CD4-positive, alpha-beta T cell (primary cell): Measurements from ENCODE around the gene FAM222B. TPM values are rescaled to one million over a fixed set of nuclear protein-coding genes. Genes with fewer than 3 reads are reported as not detected.

ENCODE experiments used
- ATAC-seq: fragments of 200-7000 bp; cut with Tn5 transposase; one replicate; pipeline ENCODE4 v1.10.0; 2022; ENCODE audit warnings: mild to moderate bottlenecking; ENCODE audit not compliant: poor library complexity
- CTCF ChIA-PET: fragments of 350-600 bp; sonication (Branson Sonifier 250); formaldehyde crosslinking; loops from one replicate; lab custom pipeline; 2021; ENCODE audit warnings: antibody characterized with exemption, inconsistent platforms; lab: Charles Lee
- POLR2A ChIA-PET: fragments of 350-600 bp; sonication (Branson Sonifier 250); formaldehyde crosslinking; loops from one replicate; lab custom pipeline; 2021; ENCODE audit warnings: antibody characterized with exemption, inconsistent platforms; lab: Charles Lee
- DNase-seq, 14 experiments: peaks; one replicate each; pipeline ENCODE4 v3.0.0-alpha.2; 2013 to 2020; ENCODE audit warnings: mixed read lengths in 2 of 14
- H3K27ac ChIP-seq, 2 donors: one replicate each; pipeline versions ENCODE4 v1.5.1 to v1.7.0; 2013; ENCODE audit warnings: low read length in 2 of 2, low read depth in 1 of 2, mild to moderate bottlenecking in 1 of 2
- H3K27me3 ChIP-seq, 2 experiments: 1 replicate in 1 of 2; 2 replicates in 1 of 2; pipeline versions ENCODE4 v1.6.1 to v1.7.0; 2013; ENCODE audit warnings: low read length in 2 of 2, control low read depth in 1 of 2, mild to moderate bottlenecking in 1 of 2, moderate library complexity in 1 of 2; ENCODE audit not compliant: insufficient read depth in 2 of 2, control insufficient read depth in 1 of 2
- H3K36me3 ChIP-seq: one replicate; pipeline ENCODE4 v1.6.1; 2013; ENCODE audit warnings: low read length, control low read depth; ENCODE audit not compliant: insufficient read depth
- H3K4me1 ChIP-seq: one replicate; pipeline ENCODE4 v1.6.1; 2013; ENCODE audit warnings: low read length, control low read depth; ENCODE audit not compliant: insufficient read depth
- H3K4me3 ChIP-seq: one replicate; pipeline ENCODE4 v1.5.1; 2013; ENCODE audit warnings: mild to moderate bottlenecking, low read length, moderate library complexity
- H3K9me3 ChIP-seq, 2 experiments: 1 replicate in 1 of 2; 2 replicates in 1 of 2; pipeline versions ENCODE4 v1.6.1 to v1.7.0; 2013; ENCODE audit warnings: low read length in 2 of 2, mild to moderate bottlenecking in 2 of 2, control low read depth in 1 of 2, moderate library complexity in 1 of 2; ENCODE audit not compliant: control insufficient read depth in 1 of 2, insufficient read depth in 1 of 2
- H3K27ac Mint-ChIP-seq: one replicate; pipeline ENCODE4 v1.8.0; 2020; ENCODE audit warnings: mixed read lengths
- H3K27me3 Mint-ChIP-seq: one replicate; pipeline ENCODE4 v1.8.0; 2021; ENCODE audit warnings: mixed read lengths
- H3K36me3 Mint-ChIP-seq: one replicate; pipeline ENCODE4 v1.8.0; 2021; ENCODE audit warnings: low read depth, mixed read lengths
- H3K4me1 Mint-ChIP-seq: one replicate; pipeline ENCODE4 v1.8.0; 2021; ENCODE audit warnings: low read depth, mixed read lengths
- H3K4me3 Mint-ChIP-seq: one replicate; pipeline ENCODE4 v1.8.0; 2020; ENCODE audit warnings: mild to moderate bottlenecking, mixed read lengths
- H3K9me3 Mint-ChIP-seq: one replicate; pipeline ENCODE4 v1.8.0; 2020; ENCODE audit warnings: mixed read lengths
- intact Hi-C, 2 experiments: fragments of 100-400 bp; cut with DNase I in 1 of 2; cut with micrococcal nuclease in 1 of 2; formaldehyde crosslinking; loops; one replicate each; pipeline versions ENCODE4 v1.15.1 to v1.9.0; 2023 to 2025; cut with DNase I, micrococcal nuclease
- total RNA-seq, 174 experiments: library from RNA in 2 of 174; stranded (reverse) in 2 of 174; gene quantifications; one replicate each; pipeline ENCODE4 v1.2.3 and lab custom pipeline; 2021 to 2026
- TF ChIP-seq, protein P1 (sequence below): fragments of 200-600 bp; IDR thresholded peaks from one replicate; pipeline ENCODE4 v1.8.0; 2022; ENCODE audit warnings: antibody characterized with exemption, mild to moderate bottlenecking

The FAM222B gene
- total RNA-seq, 2 experiments from 2014 or later = 17.3 to 17.5 TPM

GRCh38 chr17:28777178-28777577 is 65.4 kb downstream of the FAM222B start:
- H3K9me3 ChIP-seq = no peaks in the 10 kb centered on the region
- TF ChIP-seq, protein P1, sequence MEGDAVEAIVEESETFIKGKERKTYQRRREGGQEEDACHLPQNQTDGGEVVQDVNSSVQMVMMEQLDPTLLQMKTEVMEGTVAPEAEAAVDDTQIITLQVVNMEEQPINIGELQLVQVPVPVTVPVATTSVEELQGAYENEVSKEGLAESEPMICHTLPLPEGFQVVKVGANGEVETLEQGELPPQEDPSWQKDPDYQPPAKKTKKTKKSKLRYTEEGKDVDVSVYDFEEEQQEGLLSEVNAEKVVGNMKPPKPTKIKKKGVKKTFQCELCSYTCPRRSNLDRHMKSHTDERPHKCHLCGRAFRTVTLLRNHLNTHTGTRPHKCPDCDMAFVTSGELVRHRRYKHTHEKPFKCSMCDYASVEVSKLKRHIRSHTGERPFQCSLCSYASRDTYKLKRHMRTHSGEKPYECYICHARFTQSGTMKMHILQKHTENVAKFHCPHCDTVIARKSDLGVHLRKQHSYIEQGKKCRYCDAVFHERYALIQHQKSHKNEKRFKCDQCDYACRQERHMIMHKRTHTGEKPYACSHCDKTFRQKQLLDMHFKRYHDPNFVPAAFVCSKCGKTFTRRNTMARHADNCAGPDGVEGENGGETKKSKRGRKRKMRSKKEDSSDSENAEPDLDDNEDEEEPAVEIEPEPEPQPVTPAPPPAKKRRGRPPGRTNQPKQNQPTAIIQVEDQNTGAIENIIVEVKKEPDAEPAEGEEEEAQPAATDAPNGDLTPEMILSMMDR = no peak
- CTCF ChIA-PET = interaction anchor here (0.6 kb wide), 1 partner anchor 50 kb away, joined by 4 read pairs; no protein-coding TSS in a partner anchor
- H3K4me3 ChIP-seq = no peak overlapping the region
- H3K36me3 ChIP-seq = peaks cover 11% of the 10 kb centered on the region
- no peak overlapping the region for H3K27ac ChIP-seq
- POLR2A ChIA-PET = interaction anchor here (0.7 kb wide), 1 partner anchor 29 kb away, joined by 4 read pairs; no protein-coding TSS in a partner anchor
- Mint-ChIP-seq H3K9me3 (no peaks in the 10 kb centered on the region), H3K27ac (peak overlapping the region; percentile 62), H3K4me3 (no peak overlapping the region), H3K27me3 (no peaks in the 10 kb centered on the region), H3K36me3 (peaks cover 36% of the 10 kb centered on the region), H3K4me1 (peaks cover 32% of the 10 kb centered on the region)
- no peak for ATAC-seq
- no peaks in the 10 kb centered on the region for H3K27me3 ChIP-seq
- intact Hi-C loops = no loop called here
- no peak for DNase-seq
- peaks cover 9% of the 10 kb centered on the region for H3K4me1 ChIP-seq

GRCh38 chr17:28774206-28774605 is 68.4 kb downstream of the FAM222B start:
- peaks cover 8% of the 10 kb centered on the region for H3K36me3 ChIP-seq
- Mint-ChIP-seq H3K27ac (no peak overlapping the region), H3K9me3 (no peaks in the 10 kb centered on the region), H3K27me3 (no peaks in the 10 kb centered on the region), H3K4me1 (peaks cover 35% of the 10 kb centered on the region), H3K36me3 (peaks cover 29% of the 10 kb centered on the region), H3K4me3 (no peak overlapping the region)
- no peaks in the 10 kb centered on the region for H3K9me3 ChIP-seq
- ATAC-seq (no peak), DNase-seq (no peak)
- intact Hi-C loops = no loop called here
- no peak overlapping the region for H3K4me3 ChIP-seq
- H3K4me1 ChIP-seq = peaks cover 9% of the 10 kb centered on the region
- TF ChIP-seq, protein P1 = no peak
- ChIA-PET POLR2A (interaction anchor here (0.9 to 1.3 kb wide), 2 partner anchors 46 to 48 kb away, joined by 3 to 6 read pairs; partner anchors contain the start of genes NEK8 and TLCD1), CTCF (interaction anchor here (0.7 to 1.9 kb wide), 4 partner anchors 11 to 72 kb away, joined by 3 to 10 read pairs (median 4); no protein-coding TSS in a partner anchor)
- no peaks in the 10 kb centered on the region for H3K27me3 ChIP-seq
- H3K27ac ChIP-seq = no peak overlapping the region

DNA sequence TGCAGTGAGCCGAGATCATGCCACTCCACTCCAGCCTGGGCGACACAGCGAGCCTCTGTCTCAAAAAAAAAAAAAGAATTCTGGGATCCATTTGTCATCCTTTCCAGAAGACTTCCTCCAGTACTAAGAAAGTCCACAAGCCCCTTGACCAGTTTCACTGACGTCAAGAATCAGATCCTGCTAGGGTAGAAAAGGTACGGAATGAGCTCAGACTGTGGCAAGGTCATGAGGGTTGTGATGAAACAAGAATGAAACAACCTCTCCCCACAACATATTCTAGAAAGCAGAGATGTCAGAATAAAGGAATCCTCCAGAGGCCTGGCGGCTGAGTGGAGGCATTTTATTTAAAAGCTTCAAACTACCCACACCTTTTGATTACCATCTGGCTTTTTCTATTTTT is 68.9 kb downstream of the FAM222B start:
- ATAC-seq = no peak
- no peak overlapping the region for H3K4me3 ChIP-seq
- POLR2A ChIA-PET = interaction anchor here (0.9 to 1.3 kb wide), 2 partner anchors 45 to 47 kb away, joined by 3 to 6 read pairs; partner anchors contain the start of genes NEK8 and TLCD1
- peaks cover 8% of the 10 kb centered on the region for H3K36me3 ChIP-seq
- DNase-seq = no peak
- CTCF ChIA-PET = interaction anchor here (0.7 to 1.9 kb wide), 4 partner anchors 10 to 73 kb away, joined by 3 to 10 read pairs (median 4); no protein-coding TSS in a partner anchor
- Mint-ChIP-seq H3K4me1 (peaks cover 30% of the 10 kb centered on the region), H3K36me3 (peaks cover 24% of the 10 kb centered on the region), H3K4me3 (no peak overlapping the region), H3K27ac (no peak overlapping the region), H3K27me3 (no peaks in the 10 kb centered on the region), H3K9me3 (no peaks in the 10 kb centered on the region)
- TF ChIP-seq, protein P1 = no peak
- peaks cover 9% of the 10 kb centered on the region for H3K4me1 ChIP-seq
- no peaks in the 10 kb centered on the region for H3K27me3 ChIP-seq
- no peaks in the 10 kb centered on the region for H3K9me3 ChIP-seq
- intact Hi-C loops = no loop called here
- no peak overlapping the region for H3K27ac ChIP-seq
